Spleen (tissue), 7 donors: ENCODE data around the gene SPDYE18.
"Not testable (repeated sequence)": the region's sequence is repeated elsewhere in the genome, so short reads cannot be mapped to it uniquely, and the experiment has no call there.

Source experiments
- POLR2A ChIP-seq, 3 donors: fragments of 450-650 bp; IDR thresholded peaks; one replicate each; pipeline ENCODE4 v1.5.1; 2017; ENCODE audit warnings: antibody characterized with exemption in 3 of 3, mild to moderate bottlenecking in 1 of 3
- TF ChIP-seq, protein P1 (sequence below), 11 experiments: fragments of 200-600 bp in 7 of 11; fragments of 450-650 bp in 4 of 11; sonication (generic) in 4 of 11; IDR thresholded peaks in 8 of 11; conservative IDR thresholded peaks in 3 of 11; 1 replicate in 7 of 11; 2 replicates in 4 of 11; pipeline versions ENCODE4 v1.4.0 to v1.8.0; 2016 to 2021; ENCODE audit warnings: antibody characterized with exemption in 11 of 11, inconsistent platforms in 4 of 11, mild to moderate bottlenecking in 1 of 11
- donor health status: DM: no; HTN: no; CAD: no; lungs with moderate emphysema.
- donor health status: DM: no; HTN: no; CAD: no.
- donor health status: DM: no; HTN: no; CAD: no.

DNA sequence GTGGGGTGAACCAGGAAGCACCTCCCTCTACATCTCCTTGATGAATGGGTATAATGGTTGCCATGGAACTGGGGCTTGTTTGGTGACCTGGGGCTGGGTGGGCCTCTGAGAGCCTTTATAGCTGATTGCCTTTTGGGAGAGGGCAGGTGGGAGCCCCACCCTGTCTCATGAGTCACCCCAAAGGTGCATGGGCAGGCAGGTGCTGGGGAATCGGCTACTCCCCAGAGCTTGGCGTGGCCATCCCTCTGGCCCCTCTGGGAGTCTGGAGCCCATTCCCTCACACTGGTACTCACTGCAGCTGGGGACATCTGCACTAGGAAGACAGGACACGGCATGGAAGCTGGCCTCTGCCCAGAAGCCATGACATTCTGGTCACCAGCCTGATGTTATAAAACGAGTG is at the start of gene SPDYE18:
- TF ChIP-seq, protein P1, sequence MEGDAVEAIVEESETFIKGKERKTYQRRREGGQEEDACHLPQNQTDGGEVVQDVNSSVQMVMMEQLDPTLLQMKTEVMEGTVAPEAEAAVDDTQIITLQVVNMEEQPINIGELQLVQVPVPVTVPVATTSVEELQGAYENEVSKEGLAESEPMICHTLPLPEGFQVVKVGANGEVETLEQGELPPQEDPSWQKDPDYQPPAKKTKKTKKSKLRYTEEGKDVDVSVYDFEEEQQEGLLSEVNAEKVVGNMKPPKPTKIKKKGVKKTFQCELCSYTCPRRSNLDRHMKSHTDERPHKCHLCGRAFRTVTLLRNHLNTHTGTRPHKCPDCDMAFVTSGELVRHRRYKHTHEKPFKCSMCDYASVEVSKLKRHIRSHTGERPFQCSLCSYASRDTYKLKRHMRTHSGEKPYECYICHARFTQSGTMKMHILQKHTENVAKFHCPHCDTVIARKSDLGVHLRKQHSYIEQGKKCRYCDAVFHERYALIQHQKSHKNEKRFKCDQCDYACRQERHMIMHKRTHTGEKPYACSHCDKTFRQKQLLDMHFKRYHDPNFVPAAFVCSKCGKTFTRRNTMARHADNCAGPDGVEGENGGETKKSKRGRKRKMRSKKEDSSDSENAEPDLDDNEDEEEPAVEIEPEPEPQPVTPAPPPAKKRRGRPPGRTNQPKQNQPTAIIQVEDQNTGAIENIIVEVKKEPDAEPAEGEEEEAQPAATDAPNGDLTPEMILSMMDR (IDR thresholded peaks at IDR 0.05 in 8 of 11, conservative IDR thresholded peaks at IDR 0.05 in 3 of 11): not testable (repeated sequence)
- TF ChIP-seq POLR2A (IDR thresholded peaks at IDR 0.05): not testable (repeated sequence)
